K562 (cell line): ENCODE measurements around the gene APBB2. TPM values are rescaled to one million over a fixed set of nuclear protein-coding genes. Genes with fewer than 3 reads are reported as not detected.

ENCODE experiments used
- BACH1 ChIP-seq: fragments of 200-800 bp; sonication (Bioruptor generic); IDR thresholded peaks from 2 replicates; pipeline ENCODE4 v1.6.1; 2016; ENCODE audit warnings: missing genetic modification characterization, missing compliant biosample characterization
- DPF2 ChIP-seq: fragments of 450-650 bp; IDR thresholded peaks from 2 replicates; pipeline ENCODE4 v1.6.1; 2016
- E4F1 ChIP-seq: fragments of 250-450 bp; sonication (Bioruptor Pico); IDR thresholded peaks from 2 replicates; pipeline ENCODE4 v1.5.0; 2021; ENCODE audit warnings: mild to moderate bottlenecking, borderline replicate concordance
- FUS ChIP-seq: fragments of 200-400 bp; formaldehyde crosslinking; optimal IDR thresholded peaks from 2 replicates; pipeline ENCODE3; 2017; ENCODE audit warnings: low read depth, low read length
- GABPB1 ChIP-seq: sonication (generic); formaldehyde crosslinking; IDR thresholded peaks from 2 replicates; pipeline ENCODE4 v1.8.0; 2022; ENCODE audit warnings: mild to moderate bottlenecking, missing genetic modification reagents
- JUN ChIP-seq, 2 experiments: sonication (generic) in 1 of 2; formaldehyde crosslinking in 1 of 2; IDR thresholded peaks; 2 replicates each; pipeline versions ENCODE4 v1.6.1 to v1.8.0; 2012 to 2022; ENCODE audit warnings: borderline replicate concordance in 2 of 2, mild to moderate bottlenecking in 2 of 2, improper control_type of control experiment in 1 of 2, low read depth in 1 of 2, low read length in 1 of 2, missing genetic modification reagents in 1 of 2
- MBD2 ChIP-seq: sonication (generic); IDR thresholded peaks from 2 replicates; pipeline ENCODE4 v1.6.1; 2016; ENCODE audit warnings: low read depth, borderline replicate concordance
- NR4A1 ChIP-seq, 2 experiments: fragments of 250-450 bp in 1 of 2; fragments of 450-650 bp in 1 of 2; sonication (Bioruptor Pico) in 1 of 2; IDR thresholded peaks; 2 replicates each; pipeline versions ENCODE4 v1.4.0 to v1.6.1; 2016 to 2020; ENCODE audit warnings: mild to moderate bottlenecking in 2 of 2, missing compliant biosample characterization in 1 of 2, missing genetic modification characterization in 1 of 2, moderate library complexity in 1 of 2
- PKNOX1 ChIP-seq: fragments of 450-650 bp; IDR thresholded peaks from 2 replicates; pipeline ENCODE4 v1.6.1; 2016
- POLR2AphosphoS2 ChIP-seq: IDR thresholded peaks from 2 replicates; pipeline ENCODE4 v1.6.1; 2012; ENCODE audit warnings: low read length, improper control_type of control experiment
- RAD21 ChIP-seq, 2 experiments: fragments of 250-450 bp in 1 of 2; fragments of 450-650 bp in 1 of 2; sonication (Bioruptor Pico) in 1 of 2; formaldehyde crosslinking in 1 of 2; IDR thresholded peaks in 1 of 2; conservative IDR thresholded peaks in 1 of 2; 2 replicates each; pipeline versions ENCODE4 v1.4.0 to v1.8.0; 2020 to 2022; ENCODE audit warnings: mild to moderate bottlenecking in 2 of 2, moderate library complexity in 1 of 2
- WHSC1 ChIP-seq: IDR thresholded peaks from one replicate; pipeline ENCODE4 v1.6.1; 2012; ENCODE audit warnings: low read length, control low read depth, inconsistent platforms
- XRCC5 ChIP-seq: fragments of 200-400 bp; formaldehyde crosslinking; IDR thresholded peaks from 2 replicates; pipeline ENCODE4 v1.6.1; 2017; ENCODE audit warnings: low read depth, mild to moderate bottlenecking, low read length
- ZNF318 ChIP-seq, 2 experiments: fragments of 450-650 bp; IDR thresholded peaks; 2 replicates each; pipeline ENCODE4 v1.6.1; 2016; ENCODE audit warnings: mild to moderate bottlenecking in 2 of 2, borderline replicate concordance in 1 of 2, low read depth in 1 of 2, moderate library complexity in 1 of 2
- polyA plus RNA-seq, 8 experiments: library from polyadenylated mRNA; depleted of rRNA in 4 of 8; stranded (reverse) in 5 of 8; unstranded in 3 of 8; fragments of >200 nt; fragmentation: Nextera tagmentation in 2 of 8; fragmentation: Illumina TruSeq in 1 of 8; extraction: Ambion mirVana in 2 of 8; extraction: Trizol in 1 of 8; gene quantifications; 2 replicates each; pipeline versions ENCODE4 v1.2.1 to v1.2.3, GENCODE V29; 2011 to 2014; ENCODE audit warnings: inconsistent platforms in 1 of 8, missing spikeins in 1 of 8
- total RNA-seq, 7 experiments: library from RNA; depleted of rRNA in 6 of 7; stranded (reverse); fragments of >200 nt in 6 of 7; fragmentation: Illumina TruSeq in 2 of 7; extraction: Trizol in 2 of 7; gene quantifications; 2 replicates each; pipeline versions ENCODE4 v1.2.1 to v1.2.3, GENCODE V29; 2011 to 2021; ENCODE audit warnings: low replicate concordance in 1 of 7

APBB2 gene
- total and polyA plus RNA-seq, 9 of the 15 experiments (the other 6 are each of a cell fraction or from before 2014, with no cell fraction given), result 0.08 to 2.1 (median 1.4) TPM

GRCh38 chr4:40840985-40841571 lies 373.3 kb downstream of the APBB2 start (continued):
- TF ChIP-seq ZNF318 (IDR thresholded peaks at IDR 0.05; ENCODE audit: borderline replicate concordance in 1 of 2, low read depth in 1 of 2), result no peak
- TF ChIP-seq DPF2, result no peak
- no peak for TF ChIP-seq MBD2
- TF ChIP-seq NR4A1 (CRISPR knock-in tag; IDR thresholded peaks at IDR 0.05), result no peak
- no peak for TF ChIP-seq NR4A1 (tag; IDR thresholded peaks at IDR 0.05)
- TF ChIP-seq POLR2AphosphoS2, result no peak
- no peak for TF ChIP-seq GABPB1 (CRISPR knock-in tag)
- no peak for TF ChIP-seq FUS
- TF ChIP-seq BACH1, result no peak
- no peak for TF ChIP-seq JUN (IDR thresholded peaks at IDR 0.05; ENCODE audit: borderline replicate concordance, low read depth, low read length)
- TF ChIP-seq JUN (CRISPR knock-in tag; IDR thresholded peaks at IDR 0.05; ENCODE audit: borderline replicate concordance), result no peak
- TF ChIP-seq E4F1, result no peak
- TF ChIP-seq PKNOX1, result peak; percentile 40; the same call in 1 of the 2 replicates
- TF ChIP-seq RAD21 (CRISPR knock-in tag; conservative IDR thresholded peaks at IDR 0.05 in 1 of 2, IDR thresholded peaks at IDR 0.05 in 1 of 2), result peak; percentile 20 to 42; a peak in 2 of 4 replicates
- TF ChIP-seq XRCC5, result no peak
- TF ChIP-seq WHSC1, result no peak
